Fibroblast of gingiva (primary cell): ENCODE measurements around the gene ADCY2.

Source experiments
- DNase-seq: peaks from one replicate; pipeline ENCODE4 v3.0.0-alpha.2; 2011; ENCODE audit warnings: low read depth

The ADCY2 gene

GRCh38 chr5:7503564-7503963 lies 107.6 kb downstream of the ADCY2 start:
- no peak for DNase-seq

DNA sequence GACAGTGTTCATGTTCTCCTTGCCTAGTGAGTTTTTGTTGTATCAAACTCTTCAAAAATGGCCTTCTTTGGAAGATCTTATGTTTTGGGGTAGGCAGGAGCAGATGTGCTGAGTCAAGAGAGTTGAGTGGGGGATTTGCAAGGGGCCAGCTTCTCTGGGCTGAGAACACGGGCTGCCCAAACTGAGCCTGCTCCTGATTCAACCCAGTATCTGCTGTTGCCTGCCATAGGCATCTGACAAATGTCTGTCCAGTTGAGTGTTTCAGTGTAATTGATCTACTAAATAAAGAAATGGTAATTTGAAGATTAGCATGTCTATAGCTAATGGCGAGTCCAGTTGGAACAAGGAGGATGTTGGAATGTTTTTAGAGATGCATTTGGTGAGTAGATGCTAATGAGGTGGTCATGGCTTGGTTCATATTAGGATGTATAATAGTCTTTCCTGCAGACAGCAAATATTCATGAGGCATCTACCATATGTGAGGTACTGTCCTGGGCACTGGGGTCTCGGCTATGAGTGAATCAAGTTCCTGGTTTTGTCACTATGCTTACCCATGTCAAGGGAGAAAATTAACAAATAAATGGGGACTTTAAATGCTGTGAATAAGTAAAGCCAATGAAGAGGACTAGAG lies 119.5 kb downstream of the ADCY2 start:
- no peak for DNase-seq

GRCh38 chr5:7516253-7516652 lies 120.3 kb downstream of the ADCY2 start:
- no peak for DNase-seq

- no peak for DNase-seq
Measured at GRCh38 chr5:7517006-7517405, 121.1 kb downstream of the ADCY2 start.

GRCh38 chr5:7518947-7519560 lies 123.1 kb downstream of the ADCY2 start:
- no peak for DNase-seq

DNA sequence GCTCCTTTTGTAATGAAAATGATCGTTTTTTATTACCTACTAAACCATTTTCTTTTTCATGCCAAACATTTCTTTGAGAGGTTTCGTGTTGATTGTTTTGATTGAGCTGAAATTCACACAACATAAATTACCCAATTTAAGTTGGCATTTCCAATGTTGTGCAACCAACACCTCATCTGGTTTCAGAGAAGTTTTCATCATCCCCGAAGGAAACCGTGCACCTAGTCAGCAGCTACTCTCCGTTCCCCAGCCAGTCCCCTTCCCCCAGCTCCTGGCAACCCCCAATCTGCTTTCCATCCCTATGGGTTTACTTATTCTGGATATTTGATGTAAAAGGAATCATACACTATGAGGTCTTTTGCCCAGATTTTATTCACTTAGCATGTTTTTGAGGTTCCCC lies 123.6 kb downstream of the ADCY2 start:
- no peak for DNase-seq

DNA sequence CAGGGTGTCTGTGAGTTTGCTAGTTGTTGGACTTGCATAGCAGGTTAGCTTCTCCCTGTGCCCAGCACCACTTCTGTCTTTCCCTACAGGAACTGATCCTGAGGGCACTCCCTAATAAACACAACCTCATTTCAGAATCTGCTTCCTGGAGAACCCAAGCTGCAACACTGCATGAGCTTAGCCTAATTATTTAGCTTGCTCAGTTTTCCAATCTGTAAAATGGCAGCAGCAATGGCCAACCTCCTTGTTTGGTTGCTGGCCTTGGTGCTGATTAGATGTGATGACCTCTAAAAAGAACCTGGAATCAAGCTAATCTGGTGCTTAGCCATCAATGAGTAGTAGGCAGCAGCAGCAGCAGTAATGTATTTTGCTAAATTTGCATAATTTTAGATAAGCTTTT lies 133.9 kb downstream of the ADCY2 start:
- no peak for DNase-seq

DNA sequence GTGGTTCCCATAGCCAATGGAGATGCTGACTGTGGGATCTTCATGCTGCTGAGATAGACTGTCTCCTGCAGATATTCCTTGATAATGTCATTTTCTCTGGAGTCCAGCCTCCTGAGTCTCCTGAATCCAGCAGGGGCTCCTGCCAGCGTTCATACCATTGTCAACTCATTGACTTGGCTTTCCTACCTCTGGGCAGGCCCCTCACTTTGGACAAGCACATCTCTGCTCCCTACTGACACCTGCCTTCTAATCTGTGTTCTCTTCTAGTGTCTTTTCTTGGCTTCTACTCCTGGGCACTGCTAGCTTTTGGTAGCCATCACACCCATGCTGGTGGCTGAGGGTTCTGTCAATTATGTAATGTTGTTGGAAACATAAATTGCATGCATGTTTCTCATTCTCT lies 138.0 kb downstream of the ADCY2 start:
- DNase-seq = no peak

GRCh38 chr5:7534505-7534904 lies 138.6 kb downstream of the ADCY2 start:
- no peak for DNase-seq

- DNase-seq = no peak
Measured at GRCh38 chr5:7537573-7537972, 141.6 kb downstream of the ADCY2 start.

- no peak for DNase-seq
Measured at GRCh38 chr5:7539571-7539970, 143.6 kb downstream of the ADCY2 start.

DNA sequence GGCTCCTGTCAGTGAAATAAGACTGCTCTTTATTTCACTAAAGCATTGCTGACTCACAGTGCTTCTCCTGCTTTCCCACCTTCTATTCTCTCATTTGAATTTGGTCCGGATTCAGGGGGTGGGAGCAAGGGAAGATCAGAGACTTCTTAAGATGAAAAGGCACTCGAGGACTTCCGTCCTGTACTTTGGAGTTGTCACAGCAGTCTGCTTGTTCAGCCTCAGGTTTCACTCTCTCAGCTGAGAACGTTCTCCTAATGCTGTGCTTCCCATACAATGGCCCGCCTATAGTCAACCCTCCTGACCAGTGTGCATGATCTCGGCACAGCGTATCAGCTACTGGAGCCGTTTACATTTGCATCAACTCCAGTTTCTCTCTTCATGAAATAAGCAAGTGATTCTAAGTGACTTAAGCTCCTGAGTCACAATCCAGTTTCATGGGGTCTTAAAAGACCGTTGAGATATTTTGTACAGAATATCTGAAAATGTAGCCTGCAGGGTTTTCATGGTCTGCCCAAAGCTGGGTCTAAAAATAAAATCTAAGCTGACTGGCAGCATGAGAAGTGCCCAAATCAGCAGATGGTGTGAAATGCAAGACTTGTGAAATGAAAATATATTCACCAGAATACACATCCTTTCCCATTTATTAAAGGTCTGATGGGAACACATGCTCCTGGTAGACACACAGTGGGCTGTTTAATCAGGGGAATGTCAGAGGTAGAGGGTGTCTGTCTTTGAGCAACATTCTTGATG lies 145.0 kb downstream of the ADCY2 start:
- no peak for DNase-seq

DNA sequence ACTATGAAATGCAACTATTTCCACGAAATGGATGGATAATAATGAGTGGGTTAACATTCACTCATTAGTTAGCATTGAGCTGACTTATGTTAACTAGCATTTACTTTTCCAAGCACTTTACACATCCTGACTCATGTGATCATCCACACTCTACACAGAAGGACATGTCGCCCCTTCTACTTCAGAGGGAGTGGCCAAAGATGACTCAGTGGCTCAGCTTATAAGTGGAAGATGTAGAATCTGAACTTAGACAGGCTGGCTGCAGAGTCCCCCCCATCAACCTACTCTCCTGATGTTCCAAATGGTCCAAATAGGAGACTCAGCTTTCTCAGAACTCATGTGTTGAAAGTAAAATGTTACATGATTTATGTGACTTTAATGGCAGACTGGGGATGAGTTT lies 146.0 kb downstream of the ADCY2 start:
- no peak for DNase-seq

- DNase-seq = no peak
Measured at GRCh38 chr5:7546555-7546954, 150.6 kb downstream of the ADCY2 start.

- no peak for DNase-seq
Measured at GRCh38 chr5:7548596-7548995, 152.7 kb downstream of the ADCY2 start.

DNA sequence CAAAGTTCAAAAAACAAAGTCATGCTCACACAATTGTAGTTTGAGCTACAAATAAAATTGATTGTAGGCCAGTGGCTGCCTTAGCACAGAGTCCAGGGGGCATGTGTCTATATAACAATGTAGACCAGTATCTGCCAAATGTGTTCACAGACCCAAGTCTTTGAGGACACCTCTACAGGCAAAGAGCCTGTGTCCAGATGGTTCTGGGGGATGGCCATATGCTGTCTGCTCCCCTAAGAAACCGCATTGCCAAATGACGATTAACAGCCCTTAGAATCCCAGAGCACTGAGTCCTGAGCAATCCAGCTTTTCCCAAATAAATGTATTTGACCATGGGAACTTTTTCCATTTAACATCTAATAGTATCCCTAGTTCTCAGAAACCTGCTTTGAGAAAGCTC lies 169.6 kb downstream of the ADCY2 start:
- DNase-seq = no peak

DNA sequence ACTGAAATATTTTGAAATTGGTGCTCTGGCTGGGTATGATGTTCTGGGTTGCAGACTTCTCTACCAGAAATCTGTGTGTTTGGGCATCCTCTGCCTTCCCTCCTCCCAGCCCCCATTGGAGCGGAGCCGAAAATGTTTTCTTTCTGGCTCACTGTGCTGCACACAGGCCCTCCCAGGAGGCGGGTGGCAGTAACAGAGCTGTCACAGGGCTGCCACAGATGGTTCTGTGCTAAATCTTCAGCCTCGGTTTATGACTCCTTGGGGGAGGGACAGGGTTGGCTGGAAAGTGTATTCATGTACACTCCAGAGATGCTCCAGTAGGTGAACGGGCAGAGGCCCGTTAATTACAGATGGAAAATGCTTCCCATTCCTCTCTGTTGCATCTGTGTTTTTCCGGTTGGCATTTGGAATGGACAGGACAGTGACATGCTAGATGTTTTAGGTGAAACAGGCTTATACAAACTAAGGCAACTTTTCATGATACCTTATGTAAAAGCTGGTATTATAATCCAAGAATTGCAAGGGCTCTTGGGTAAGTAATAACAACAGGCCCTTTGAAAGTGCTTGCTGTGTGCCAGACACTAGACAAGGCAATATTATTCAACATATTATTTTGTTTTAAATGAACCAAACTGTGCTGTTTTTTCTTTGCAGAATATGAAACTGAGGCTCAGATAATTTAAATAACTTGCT lies 180.2 kb downstream of the ADCY2 start:
- no peak for DNase-seq

DNA sequence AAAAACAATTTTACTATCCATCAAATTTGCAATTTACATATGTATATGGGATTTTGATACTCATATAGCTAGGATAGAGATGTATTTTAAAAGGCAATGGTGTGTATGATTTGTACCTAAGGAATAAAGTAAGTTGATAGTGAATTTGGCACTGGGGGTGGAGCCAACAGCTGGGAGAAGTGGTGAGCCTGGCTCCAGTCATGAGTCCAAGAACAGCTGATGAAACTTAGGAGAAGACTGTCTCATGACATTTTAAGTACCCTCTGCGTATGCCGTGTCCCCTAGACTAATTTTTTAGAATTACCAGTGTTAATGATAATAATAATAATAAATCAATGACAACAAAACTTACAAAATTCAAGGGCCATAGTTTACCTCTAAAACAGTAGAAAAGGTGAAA lies 181.4 kb downstream of the ADCY2 start:
- DNase-seq = no peak

- no peak for DNase-seq
Measured at GRCh38 chr5:7578071-7578470, 182.1 kb downstream of the ADCY2 start.

- no peak for DNase-seq
Measured at GRCh38 chr5:7584749-7585148, 188.8 kb downstream of the ADCY2 start.

DNA sequence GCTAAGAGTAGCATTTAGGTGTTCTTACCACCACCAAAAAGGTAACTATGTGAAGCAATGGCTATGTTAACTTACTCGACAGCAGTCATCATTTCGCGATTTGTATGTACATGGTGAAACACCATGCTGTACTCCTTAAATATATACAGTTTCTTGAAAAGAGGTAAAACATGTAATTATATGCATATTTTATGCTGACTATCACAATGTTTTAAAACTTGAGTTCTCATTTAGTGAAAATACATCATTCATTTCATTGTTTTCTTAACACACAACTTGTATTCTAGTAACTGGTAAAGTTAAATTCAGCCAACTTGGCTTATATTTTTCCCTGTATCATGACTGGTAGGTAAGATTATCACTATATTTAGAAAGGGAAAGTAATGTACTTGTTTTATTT lies 189.9 kb downstream of the ADCY2 start:
- DNase-seq = no peak

GRCh38 chr5:7586480-7586879 lies 190.5 kb downstream of the ADCY2 start:
- DNase-seq = no peak

GRCh38 chr5:7589800-7590199 lies 193.9 kb downstream of the ADCY2 start:
- no peak for DNase-seq
